Measurements from ENCODE around the gene KLHL29. TPM values are rescaled to one million over a fixed set of nuclear protein-coding genes. Genes with fewer than 3 reads are reported as not detected.

Gene KLHL29
- total RNA-seq, 3 donors from 2014 or later: 2.6 to 13.0 (median 5.5) TPM

DNA sequence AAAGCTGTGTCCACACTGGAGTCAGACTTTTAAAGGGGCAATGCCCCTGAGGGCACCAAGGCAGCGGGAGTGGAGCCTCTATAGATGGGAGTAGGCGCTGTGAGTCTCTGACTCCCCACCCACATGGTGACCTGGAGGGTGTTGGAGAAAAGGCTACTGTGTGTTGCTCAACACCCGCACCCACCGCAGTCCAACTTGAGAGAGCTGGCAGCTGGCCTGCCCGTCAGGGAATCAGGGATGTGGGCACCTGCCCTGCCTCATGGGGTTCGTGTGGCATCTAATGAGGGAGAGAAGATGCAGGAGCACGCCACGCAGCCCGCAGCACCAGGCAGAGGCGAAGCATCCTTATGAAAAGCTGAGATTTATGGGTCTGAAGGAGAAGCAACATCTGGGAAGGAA is 84.2 kb downstream of the KLHL29 start:
- no peak for DNase-seq
- no peak for ATAC-seq
- H3K4me1 ChIP-seq (ENCODE audit: low read depth): no peaks in the 10 kb centered on the region
- intact Hi-C loops (cut with DNase I, micrococcal nuclease): no loop called here
- H3K4me3 ChIP-seq: no peak overlapping the region
- no peaks in the 10 kb centered on the region for H3K36me3 ChIP-seq (ENCODE audit: low read depth)
- H3K9me3 ChIP-seq: no peaks in the 10 kb centered on the region
- TF ChIP-seq, protein P1, sequence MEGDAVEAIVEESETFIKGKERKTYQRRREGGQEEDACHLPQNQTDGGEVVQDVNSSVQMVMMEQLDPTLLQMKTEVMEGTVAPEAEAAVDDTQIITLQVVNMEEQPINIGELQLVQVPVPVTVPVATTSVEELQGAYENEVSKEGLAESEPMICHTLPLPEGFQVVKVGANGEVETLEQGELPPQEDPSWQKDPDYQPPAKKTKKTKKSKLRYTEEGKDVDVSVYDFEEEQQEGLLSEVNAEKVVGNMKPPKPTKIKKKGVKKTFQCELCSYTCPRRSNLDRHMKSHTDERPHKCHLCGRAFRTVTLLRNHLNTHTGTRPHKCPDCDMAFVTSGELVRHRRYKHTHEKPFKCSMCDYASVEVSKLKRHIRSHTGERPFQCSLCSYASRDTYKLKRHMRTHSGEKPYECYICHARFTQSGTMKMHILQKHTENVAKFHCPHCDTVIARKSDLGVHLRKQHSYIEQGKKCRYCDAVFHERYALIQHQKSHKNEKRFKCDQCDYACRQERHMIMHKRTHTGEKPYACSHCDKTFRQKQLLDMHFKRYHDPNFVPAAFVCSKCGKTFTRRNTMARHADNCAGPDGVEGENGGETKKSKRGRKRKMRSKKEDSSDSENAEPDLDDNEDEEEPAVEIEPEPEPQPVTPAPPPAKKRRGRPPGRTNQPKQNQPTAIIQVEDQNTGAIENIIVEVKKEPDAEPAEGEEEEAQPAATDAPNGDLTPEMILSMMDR (IDR thresholded peaks at IDR 0.05): no peak

DNA sequence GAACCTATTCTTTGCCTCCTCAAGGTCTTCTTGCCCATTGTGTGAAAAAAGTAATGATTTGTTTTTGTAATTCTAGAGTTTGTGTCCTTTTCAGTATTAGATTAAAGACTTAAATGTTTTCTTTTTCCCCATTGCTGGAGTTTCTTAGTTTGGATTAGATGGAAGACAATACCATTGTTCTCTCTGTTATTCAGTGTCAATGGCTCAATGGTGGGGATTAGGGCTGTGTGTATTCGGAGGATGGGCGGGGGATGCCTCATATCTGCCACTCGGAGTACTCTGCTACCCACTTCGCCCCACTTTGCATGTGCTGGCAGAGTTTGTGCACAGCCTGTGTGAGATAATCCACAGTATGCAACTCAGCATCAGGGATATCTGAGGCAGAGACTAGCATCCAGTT is 90.1 kb downstream of the KLHL29 start:
- Histone ChIP-seq H3K9me3 (no peaks in the 10 kb centered on the region), H3K36me3 (ENCODE audit: low read depth) (no peaks in the 10 kb centered on the region), H3K4me3 (no peak overlapping the region), H3K4me1 (ENCODE audit: low read depth) (no peaks in the 10 kb centered on the region)
- TF ChIP-seq, protein P1 (IDR thresholded peaks at IDR 0.05): no peak
- ATAC-seq (no peak), DNase-seq (no peak)
- intact Hi-C loops (cut with DNase I, micrococcal nuclease): no loop called here

DNA sequence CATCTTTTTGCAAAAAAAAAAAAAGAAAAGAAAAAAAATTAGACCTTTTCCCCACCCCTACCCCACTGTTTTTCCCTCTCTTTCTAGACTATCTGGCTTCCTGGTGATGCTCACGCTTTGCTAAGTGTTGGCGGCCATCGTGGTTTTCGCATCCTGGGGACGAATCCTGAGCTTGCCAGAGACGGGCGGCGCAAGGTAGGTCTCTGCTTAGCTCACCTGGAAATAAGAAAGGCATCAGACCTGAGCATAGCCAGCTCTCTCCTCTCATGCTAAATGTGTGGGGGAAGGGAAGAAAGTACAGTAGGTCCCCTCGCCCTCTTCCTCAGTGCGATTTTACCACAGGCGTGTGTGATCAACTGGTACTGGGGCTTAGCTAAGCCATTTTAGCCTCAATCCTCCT is 90.5 kb downstream of the KLHL29 start:
- H3K4me1 ChIP-seq (ENCODE audit: low read depth): no peaks in the 10 kb centered on the region
- TF ChIP-seq, protein P1 (IDR thresholded peaks at IDR 0.05): no peak
- no peaks in the 10 kb centered on the region for H3K36me3 ChIP-seq (ENCODE audit: low read depth)
- no peaks in the 10 kb centered on the region for H3K9me3 ChIP-seq
- ATAC-seq (no peak), DNase-seq (no peak)
- intact Hi-C loops (cut with DNase I, micrococcal nuclease): no loop called here
- H3K4me3 ChIP-seq: no peak overlapping the region

DNA sequence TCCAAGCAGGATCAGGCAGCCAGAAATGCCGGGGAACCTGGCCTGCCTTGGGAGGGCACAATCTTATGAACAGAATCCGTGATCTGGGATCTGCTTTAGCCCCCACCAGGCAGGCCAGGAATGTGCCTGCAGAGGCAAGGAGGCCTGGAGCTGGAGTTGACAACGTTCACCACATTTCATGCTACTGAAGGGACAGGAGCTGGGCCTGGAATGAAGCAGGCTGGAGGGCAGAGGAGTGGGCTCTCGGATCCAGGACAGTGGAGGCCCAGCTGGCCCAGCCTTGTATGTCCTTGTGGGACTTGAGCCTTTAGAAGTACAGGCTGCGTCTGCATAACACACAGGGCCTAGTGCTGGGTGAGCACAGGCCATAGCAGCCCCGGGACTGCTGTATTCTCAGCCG is 91.8 kb downstream of the KLHL29 start:
- Histone ChIP-seq H3K9me3 (no peaks in the 10 kb centered on the region), H3K36me3 (ENCODE audit: low read depth) (no peaks in the 10 kb centered on the region), H3K4me3 (no peak overlapping the region), H3K4me1 (ENCODE audit: low read depth) (no peaks in the 10 kb centered on the region)
- DNase-seq (no peak), ATAC-seq (no peak)
- intact Hi-C loops (cut with DNase I, micrococcal nuclease): no loop called here
- TF ChIP-seq, protein P1 (IDR thresholded peaks at IDR 0.05): no peak

DNA sequence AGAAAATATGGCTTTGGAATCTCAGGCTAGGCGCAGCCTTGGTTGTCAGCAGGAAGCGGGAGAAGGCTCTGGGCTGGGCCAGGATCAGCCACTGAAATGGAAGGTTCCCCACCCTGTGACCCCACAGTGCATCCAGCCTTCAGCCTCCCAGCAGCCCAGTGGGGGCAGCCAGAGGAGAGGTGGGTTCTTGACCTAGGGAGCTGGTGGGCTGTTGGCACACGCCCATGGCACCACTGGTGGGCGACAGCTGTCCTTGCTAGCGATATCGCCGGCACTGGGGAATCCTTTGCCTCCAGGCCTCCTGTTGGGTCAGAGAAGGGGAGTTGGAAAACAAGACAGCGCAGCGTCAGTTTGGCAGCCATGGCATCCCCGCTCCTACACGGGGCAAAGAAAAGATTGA is 92.4 kb downstream of the KLHL29 start:
- Histone ChIP-seq H3K9me3 (no peaks in the 10 kb centered on the region), H3K36me3 (ENCODE audit: low read depth) (no peaks in the 10 kb centered on the region), H3K4me1 (ENCODE audit: low read depth) (no peaks in the 10 kb centered on the region), H3K4me3 (no peak overlapping the region)
- no peak for ATAC-seq
- intact Hi-C loops (cut with DNase I, micrococcal nuclease): no loop called here
- TF ChIP-seq, protein P1 (IDR thresholded peaks at IDR 0.05): no peak
- DNase-seq: no peak
